GM12892 (cell line): ENCODE results near the gene MBD3L4.

ENCODE experiments used
- POLR2A ChIP-seq: IDR thresholded peaks from 2 replicates; pipeline ENCODE4 v1.6.1; 2011; ENCODE audit warnings: low read depth, low read length, control low read depth
- POLR2AphosphoS5 ChIP-seq: IDR thresholded peaks from 2 replicates; pipeline ENCODE4 v1.6.1; 2011; ENCODE audit warnings: low read depth, low read length, control low read depth

DNA sequence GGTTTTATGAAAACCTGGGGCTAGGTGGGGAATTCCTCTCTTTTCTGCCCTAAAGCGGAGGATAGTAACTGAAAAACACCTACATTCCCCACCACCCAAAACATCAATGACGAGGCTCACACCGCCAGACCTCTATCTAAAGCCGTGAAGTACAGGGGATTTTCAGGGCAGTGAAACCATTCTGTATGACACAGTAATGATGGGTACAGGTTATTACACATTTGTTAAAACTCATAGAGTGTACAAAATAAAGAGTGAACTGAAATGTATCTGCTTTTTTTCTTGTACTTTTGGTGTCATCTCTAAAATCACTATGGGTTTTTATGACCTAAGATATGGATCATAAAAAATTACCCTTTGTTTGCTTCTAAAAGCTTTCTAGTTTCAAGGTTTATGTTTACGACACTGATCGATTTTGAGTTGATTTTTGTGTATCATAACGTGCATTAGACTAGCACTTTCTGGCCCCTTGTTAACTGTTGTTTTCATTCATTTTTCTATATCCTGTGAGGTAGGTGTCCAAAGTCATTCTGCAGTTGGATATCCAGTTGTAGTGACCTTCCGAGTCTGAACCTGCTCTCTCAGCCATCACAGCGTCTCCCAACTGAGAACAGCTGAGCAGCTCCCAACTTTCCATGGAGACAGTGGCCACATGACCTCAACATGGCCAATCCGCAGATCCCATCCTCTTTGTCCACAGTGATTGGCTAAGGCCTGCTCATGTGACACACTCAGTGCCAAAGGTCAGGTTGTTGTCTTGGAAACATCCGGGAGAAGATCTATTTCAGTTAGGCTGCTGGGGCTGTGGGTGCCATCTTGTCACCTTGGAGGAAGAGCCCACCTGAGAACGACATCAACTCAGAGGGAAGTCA is 29.0 kb downstream of the MBD3L4 start:
- TF ChIP-seq POLR2AphosphoS5 (no peak), POLR2A (no peak)
